HG03039 (cell line): Measurements from ENCODE around the gene PAM16.

ENCODE experiments used
- ATAC-seq: cut with Tn5 transposase; IDR thresholded peaks from one replicate; pipeline ENCODE4 v1.9.1; 2021; ENCODE audit warnings: mild to moderate bottlenecking, moderate library complexity; ENCODE audit not compliant: unreplicated experiment

PAM16 gene

DNA sequence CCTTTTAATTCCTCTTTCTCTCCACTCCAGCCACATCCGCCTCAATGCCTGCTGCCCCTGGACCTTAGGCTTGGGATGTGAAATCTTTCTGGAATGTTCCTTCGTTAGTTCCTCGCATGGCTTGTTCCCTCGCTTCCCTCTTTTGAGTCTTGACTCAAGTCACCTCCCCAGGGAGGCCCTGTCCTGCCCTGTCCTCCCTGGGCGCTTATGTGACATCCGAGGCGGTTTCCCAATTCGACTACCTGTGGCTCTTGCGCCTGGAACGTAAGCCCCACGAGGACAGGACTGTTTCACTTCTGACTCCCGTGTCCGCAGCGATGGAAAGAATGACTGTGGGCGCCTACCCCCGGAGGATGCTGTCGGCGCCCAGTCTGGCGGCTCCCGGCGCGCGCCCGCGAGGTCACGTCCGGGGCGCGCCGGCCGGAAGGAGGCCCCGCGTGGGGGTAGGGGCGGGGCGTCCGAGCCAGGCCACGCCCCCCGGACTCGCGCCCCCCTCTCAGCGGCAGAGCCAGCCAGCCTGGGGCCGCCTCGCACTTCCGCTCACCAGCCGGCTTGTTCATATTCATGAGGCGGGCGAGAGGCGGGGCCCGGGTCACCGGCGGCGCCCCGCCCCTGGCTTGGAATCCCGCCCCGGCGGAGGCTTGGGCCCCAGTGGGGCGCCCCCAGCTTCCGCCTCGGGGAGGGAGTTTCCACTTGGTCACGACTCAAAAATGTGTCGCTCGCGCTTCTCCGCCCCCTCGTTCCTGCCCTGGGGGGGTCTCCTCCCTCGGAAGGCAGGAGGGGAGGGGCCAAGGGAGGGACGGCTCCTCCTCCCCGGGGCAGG lies 43.7 kb downstream of the PAM16 start:
- ATAC-seq: peak; percentile 78

DNA sequence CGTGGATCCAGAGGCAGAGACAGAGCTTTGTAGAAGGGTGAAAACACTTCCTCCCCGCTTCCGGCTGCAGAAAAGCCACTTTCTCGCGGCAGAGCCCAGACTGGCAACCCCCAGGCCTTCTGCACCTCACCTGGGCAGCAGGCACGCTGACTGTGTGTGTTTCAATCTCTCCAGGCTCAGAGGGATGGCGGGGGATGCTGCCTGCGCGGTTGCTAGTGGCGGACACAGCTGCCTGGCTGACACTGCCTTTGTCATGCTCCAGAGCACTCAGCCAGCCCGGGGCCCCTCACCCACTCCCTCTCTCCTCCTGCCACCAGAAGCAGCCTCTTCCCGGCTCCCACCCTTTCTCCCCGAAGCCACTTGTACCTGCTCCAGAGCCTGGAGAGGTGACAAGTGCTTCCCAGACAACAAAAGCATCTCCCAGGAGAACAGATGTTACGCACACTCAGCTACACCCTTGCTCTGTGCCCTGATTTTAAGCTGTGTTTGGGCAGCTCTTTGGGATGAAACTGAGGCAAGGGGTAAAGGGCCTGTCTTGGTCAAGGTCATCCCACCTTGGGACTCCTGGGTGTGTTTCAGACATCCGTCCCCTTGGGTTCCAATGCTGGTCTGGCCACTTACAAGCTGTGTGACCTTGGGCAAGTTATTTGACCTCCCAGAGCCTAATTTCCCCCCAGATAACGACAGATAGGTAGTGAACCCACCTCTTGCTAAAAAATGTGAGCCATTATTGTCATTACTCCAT lies 44.5 kb downstream of the PAM16 start:
- ATAC-seq: no peak

DNA sequence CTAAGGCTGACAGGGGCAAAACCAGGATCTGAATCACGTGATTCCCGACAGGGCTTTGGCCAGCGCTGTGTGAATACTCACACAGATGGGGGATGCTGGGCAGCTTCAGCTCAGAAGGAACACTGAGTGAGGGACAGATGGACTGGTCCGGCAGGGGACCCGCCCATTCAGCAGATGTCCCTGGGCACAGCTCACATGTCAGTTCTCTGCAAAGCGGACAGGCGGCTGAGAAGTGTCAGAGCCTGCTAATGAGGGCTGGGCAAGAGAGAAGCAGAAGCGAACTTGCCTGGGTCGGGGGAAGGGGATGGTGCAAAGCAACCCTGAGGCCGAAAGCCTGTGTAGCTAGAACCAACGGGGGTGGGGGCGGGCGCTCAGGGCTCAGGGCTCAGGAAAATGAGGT lies 47.1 kb downstream of the PAM16 start:
- ATAC-seq: no peak

DNA sequence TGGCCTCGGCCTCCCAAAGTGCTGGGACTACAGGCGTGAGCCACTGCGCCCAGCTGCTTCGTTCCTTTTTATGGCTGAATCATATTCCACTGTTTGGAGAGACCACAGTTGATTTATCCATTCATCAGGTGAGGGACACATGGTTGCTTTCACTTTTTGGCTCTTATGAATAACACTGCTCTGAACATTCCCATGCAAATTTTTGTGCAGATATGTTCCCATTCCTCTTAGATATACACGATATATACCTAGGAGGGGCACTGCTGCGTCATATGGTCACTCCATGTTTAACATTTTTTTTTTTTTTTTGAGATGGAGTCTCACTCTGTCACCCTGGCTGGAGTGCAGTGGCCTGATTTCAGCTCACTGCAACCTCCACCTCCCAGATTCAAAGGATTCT lies 49.2 kb downstream of the PAM16 start:
- ATAC-seq: no peak

DNA sequence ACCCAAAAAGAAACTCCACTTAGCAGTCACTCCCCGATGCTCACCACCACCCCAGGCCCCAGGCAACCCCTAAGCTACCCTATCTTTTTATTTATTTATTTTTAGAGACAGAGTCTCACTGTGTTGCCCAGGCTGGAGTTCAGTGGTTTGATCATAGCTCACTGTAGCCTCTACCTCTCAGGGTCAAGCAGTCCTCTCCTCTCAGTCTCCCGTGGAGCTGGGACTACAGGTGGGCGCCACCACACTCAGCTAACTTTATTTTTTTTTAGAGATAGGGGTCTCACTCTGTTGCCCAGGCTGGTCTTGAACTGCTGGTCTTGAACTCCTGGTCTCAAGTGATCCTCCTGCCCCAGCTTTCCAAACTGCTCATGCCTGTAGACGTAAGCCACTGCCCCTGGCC lies 49.9 kb downstream of the PAM16 start:
- ATAC-seq: no peak

DNA sequence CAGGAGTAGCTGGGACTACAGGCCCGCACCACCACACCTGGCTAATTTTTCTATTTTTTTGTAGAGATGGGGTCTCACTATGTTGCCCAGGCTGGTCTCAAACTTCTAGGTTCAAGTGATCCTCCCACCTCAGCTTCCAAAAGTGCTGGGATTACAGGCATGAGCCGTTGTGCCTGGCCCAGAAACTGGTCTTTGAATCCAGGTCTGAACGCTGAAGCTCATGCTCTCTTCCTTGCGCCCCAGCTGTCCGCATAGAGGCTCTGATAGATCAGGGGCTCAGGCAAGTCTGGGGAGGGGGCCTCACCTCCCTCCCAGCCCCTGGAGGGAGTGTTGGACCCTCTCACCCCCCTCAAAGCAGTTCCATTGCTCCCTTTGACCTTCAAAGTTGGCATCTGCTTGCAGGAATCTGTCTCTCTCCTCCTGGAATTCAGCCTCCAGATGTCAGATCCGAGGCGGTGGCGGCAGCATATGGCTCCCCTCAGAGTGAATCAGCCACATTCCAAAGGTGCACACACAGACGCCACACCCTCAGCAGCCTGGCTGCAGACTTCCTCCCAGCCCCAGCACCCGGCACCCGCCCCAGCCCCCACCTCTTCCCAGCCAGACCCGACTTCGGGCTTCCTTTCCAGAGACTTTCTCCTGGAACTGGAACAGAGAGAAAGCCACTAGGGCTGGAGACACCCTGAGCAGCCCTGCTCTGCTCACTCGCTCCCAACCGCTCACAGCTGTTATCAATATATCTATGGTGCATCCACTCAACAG lies 52.2 kb downstream of the PAM16 start:
- no peak for ATAC-seq

DNA sequence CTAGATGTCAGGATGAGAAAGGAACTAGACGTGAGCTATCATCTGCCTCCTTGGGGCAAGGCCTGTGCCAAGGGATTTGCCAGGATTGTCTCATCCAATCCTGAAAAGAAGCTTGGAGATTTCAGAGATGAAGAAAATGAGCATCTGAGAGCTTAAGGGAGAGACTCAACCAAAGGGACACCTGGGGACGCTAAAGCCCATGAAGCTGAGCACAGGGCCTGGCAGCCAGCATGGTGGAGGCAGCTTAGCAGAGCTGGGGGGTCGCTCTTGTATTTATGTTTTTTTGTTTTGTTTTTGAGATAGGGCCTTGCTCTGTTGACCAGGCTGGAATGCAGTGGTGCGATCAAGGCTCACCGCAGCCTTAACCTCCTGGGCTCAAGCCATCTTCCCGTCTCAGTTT lies 53.6 kb downstream of the PAM16 start:
- ATAC-seq: no peak

DNA sequence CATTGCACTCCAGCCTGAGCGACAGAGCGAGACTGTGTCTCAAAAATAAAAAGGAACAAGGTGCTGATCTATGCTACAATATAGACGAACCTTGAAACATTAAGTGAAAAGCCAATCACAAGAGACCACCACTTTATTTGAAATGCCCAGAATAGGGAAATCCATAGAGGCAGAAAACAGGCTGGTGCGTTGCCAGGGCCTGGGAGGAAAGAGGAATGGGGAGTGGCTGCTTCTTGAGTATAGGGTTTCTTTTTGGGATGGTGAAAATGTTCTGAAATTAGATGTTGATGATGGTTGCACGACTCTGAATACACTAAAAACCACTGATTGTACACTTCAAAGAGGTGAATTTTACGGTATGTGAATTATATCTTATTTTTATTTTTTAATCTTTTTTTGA lies 55.5 kb downstream of the PAM16 start:
- no peak for ATAC-seq

DNA sequence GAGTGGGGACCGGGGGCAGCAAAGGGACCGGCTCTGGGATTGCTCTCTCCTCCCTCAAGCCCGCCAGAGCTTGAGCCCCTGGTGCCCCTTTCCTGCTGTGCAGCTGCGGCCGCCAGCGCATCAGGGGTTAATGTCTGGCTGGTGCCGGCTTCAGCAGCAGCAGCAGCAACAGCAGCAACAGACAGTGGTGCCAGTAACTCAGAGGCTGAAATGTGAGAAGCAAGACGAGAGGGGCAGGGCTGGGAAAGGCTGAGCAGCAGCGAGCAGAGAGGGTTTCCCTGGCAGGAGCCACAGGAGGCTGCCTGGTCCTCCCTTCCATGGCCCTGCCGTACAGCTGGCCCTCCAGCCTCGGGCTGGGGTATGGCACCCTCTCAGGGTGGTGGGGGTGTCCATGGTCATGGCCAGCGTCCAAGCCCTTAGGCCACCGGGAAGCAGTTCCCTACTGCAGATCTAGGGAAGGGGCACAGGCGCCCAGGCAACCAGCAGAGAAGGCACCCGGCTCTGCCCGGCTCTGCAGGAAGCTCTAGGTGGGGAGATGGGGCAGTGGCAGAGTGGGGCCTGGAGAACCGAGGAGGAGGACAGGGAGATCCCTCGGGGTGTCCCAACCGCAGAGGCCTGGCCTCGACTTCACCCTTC lies 57.2 kb downstream of the PAM16 start:
- ATAC-seq: no peak

DNA sequence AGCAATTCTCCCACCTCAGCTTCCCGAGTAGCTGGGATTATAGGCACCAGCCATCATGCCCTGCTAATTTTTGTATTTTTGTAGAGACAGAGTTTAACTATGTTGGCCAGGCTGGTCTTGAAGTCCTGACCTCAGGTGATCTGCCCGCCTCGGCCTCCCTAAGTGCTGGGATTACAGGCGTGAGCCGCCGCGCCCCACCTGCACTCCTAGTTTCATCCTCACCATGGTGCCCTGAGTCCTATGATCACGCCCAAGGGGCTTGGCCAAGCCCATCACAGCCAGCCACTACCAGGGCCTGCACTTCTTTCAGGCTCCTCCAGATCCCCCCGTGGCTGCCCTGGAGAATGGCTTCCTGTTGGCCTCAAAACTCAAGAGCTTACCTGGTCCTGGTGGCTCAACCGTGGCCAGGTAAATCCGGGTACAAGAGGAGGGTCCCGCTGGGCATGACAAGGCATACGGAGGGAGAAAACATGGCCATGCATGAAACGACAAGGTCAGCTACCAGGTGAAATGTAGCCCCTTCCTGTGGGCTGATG lies 57.9 kb downstream of the PAM16 start:
- no peak for ATAC-seq

DNA sequence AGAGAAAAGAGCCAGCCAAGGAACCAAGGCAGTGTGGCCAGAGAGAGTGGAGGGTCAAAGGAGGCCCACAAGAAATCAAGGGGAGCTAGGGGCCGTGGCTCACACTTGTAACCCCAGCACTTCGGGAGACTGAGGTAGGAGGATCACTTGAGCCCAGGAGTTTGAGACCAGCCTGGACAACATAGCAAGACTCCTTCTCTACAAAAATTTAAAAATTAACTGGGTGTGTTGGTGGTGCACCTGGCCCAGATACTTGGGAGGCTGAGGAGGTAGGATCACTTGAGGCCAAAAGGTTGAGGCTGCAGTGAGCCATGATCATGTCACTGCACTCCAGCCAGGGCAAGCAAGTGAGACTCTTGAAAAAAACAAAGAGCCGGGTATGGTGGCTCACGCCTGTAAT lies 59.4 kb downstream of the PAM16 start:
- ATAC-seq: no peak
